ENCODE data around the gene TOPAZ1.

DNA sequence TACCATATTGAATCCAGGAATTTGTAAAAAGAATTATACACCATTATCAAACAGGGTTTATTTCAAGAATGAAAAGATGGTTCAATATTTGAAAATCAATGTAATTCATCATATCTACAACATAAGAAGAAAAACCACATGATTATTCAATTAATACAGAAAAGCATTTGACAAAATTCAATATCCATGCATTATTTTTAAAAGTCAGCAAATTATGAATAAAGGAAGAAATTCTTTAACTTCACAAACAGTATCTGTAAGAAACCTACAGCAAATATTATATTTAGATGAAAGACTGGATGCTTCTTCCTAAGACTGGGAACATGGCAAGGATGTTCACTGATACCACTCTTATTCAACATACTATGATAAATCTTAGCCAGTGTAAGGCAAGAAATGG, 55.6 kb downstream of the TOPAZ1 start:
- TF ChIP-seq, protein P1, sequence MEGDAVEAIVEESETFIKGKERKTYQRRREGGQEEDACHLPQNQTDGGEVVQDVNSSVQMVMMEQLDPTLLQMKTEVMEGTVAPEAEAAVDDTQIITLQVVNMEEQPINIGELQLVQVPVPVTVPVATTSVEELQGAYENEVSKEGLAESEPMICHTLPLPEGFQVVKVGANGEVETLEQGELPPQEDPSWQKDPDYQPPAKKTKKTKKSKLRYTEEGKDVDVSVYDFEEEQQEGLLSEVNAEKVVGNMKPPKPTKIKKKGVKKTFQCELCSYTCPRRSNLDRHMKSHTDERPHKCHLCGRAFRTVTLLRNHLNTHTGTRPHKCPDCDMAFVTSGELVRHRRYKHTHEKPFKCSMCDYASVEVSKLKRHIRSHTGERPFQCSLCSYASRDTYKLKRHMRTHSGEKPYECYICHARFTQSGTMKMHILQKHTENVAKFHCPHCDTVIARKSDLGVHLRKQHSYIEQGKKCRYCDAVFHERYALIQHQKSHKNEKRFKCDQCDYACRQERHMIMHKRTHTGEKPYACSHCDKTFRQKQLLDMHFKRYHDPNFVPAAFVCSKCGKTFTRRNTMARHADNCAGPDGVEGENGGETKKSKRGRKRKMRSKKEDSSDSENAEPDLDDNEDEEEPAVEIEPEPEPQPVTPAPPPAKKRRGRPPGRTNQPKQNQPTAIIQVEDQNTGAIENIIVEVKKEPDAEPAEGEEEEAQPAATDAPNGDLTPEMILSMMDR (IDR thresholded peaks at IDR 0.05) = no peak
- TF ChIP-seq POLR2AphosphoS5 (IDR thresholded peaks at IDR 0.05) = no peak
